ENCODE results near the gene C1orf210. TPM values are rescaled to one million over a fixed set of nuclear protein-coding genes. Genes with fewer than 3 reads are reported as not detected.

The C1orf210 gene
- total RNA-seq, 1 experiment from 2014 or later, result not detected

DNA sequence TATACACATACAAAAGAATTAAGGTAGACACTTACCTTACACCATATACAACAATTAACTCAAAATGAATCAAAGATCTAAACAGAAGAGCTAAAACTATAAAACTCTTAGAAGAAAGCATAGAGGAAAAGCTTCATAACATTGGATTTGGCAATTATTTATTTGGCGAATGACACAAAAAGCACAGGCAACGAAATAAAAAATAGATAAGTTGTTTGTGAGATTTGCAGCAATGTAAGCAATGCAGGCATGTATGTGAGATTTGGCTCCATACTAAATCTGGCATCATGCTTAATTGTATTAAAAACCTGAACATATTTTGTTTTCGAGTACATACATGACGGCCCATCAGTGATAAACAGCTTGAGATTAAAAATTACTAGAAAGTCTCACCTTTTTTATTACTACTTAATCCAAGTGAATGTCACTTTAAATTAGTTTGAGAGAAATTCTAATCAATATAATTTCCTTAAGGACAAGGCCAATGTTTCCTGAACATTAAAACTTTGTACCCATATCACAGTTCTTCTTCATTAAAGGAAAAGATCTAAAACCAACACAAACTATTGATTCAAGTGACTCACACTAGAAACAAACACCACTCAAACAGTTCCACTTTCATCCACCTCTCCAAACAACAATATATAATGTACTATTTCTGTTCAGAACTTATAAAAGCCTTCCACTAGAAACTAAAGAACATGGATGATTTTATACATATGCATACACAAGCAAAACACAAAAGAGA lies 38.7 kb downstream of the C1orf210 start:
- Histone ChIP-seq H3K79me2 (ENCODE audit: low read length) (no peaks in the 10 kb centered on the region), H4K20me1 (ENCODE audit: insufficient read depth, low read depth, low read length) (no peaks in the 10 kb centered on the region), H3K36me3 (ENCODE audit: insufficient read depth, low read length) (no peaks in the 10 kb centered on the region), H3K4me2 (ENCODE audit: low read depth, low read length, poor library complexity, severe bottlenecking) (no peak overlapping the region), H3K4me1 (ENCODE audit: low read length) (no peaks in the 10 kb centered on the region), H3K9me3 (ENCODE audit: low read length) (no peaks in the 10 kb centered on the region), H3K9ac (ENCODE audit: low read length) (no peak overlapping the region), H3K27me3 (ENCODE audit: low read length) (no peaks in the 10 kb centered on the region), H3K27ac (ENCODE audit: low read length) (no peak overlapping the region), H3K4me3 (ENCODE audit: low read length) (no peak overlapping the region), H3K9me2 (replicated peaks; ENCODE audit: insufficient read depth, low read length) (no peaks in the 10 kb centered on the region), H2AFZ (ENCODE audit: low read length) (no peak overlapping the region)
- no peak for DNase-seq

DNA sequence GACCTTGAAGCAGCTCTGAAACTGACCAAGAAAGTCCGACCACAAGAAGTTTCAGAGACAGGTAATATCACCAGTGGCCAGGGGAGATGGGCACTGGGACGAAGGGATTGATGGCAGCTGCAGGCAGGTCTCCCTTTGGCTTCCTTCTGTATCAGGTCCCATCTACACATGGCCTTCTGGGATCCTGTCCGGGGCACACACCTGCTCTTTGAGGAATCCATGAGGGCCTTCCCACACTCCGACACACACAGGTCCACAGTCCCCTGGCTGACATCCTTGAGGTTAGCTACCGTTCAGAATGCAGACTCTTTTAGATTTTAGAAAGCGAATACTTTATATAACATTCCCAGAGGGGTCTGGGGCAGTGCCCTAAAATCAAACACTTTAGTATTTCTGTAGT lies 42.1 kb downstream of the C1orf210 start:
- Histone ChIP-seq H3K79me2 (ENCODE audit: low read length) (no peaks in the 10 kb centered on the region), H3K4me3 (ENCODE audit: low read length) (no peak overlapping the region), H3K9me2 (replicated peaks; ENCODE audit: insufficient read depth, low read length) (no peaks in the 10 kb centered on the region), H3K4me2 (ENCODE audit: low read depth, low read length, poor library complexity, severe bottlenecking) (no peak overlapping the region), H3K27me3 (ENCODE audit: low read length) (no peaks in the 10 kb centered on the region), H3K9ac (ENCODE audit: low read length) (no peak overlapping the region), H2AFZ (ENCODE audit: low read length) (no peak overlapping the region), H4K20me1 (ENCODE audit: insufficient read depth, low read depth, low read length) (no peaks in the 10 kb centered on the region), H3K9me3 (ENCODE audit: low read length) (no peaks in the 10 kb centered on the region), H3K27ac (ENCODE audit: low read length) (no peak overlapping the region), H3K4me1 (ENCODE audit: low read length) (peaks cover 21% of the 10 kb centered on the region), H3K36me3 (ENCODE audit: insufficient read depth, low read length) (no peaks in the 10 kb centered on the region)
- DNase-seq, result no peak

DNA sequence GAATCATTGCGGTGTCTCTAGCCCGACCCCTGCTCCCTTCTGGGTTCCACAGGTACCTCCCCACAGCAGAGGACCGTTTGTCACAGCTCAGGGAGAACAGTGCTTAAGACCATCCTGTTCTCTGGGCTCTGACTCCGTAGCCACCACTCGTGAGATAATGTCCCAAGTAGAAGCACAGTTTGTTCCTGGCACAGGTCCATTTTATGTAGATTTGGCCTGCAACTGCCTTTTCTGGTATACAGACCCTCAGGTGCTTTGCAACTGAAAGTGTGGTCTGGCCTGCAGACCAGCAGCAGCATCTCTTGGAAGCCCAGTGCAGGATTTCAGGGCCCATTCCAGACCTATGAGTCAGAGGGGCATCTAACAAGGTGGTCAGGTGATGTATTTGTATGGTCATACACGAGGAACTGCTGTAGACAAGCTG lies 44.0 kb downstream of the C1orf210 start:
- H3K4me2 ChIP-seq (ENCODE audit: low read depth, low read length, poor library complexity, severe bottlenecking), result no peak overlapping the region
- H3K9me3 ChIP-seq (ENCODE audit: low read length), result no peaks in the 10 kb centered on the region
- H3K79me2 ChIP-seq (ENCODE audit: low read length), result no peaks in the 10 kb centered on the region
- H3K27ac ChIP-seq (ENCODE audit: low read length), result no peak overlapping the region
- no peaks in the 10 kb centered on the region for H3K36me3 ChIP-seq (ENCODE audit: insufficient read depth, low read length)
- no peaks in the 10 kb centered on the region for H4K20me1 ChIP-seq (ENCODE audit: insufficient read depth, low read depth, low read length)
- H3K9me2 ChIP-seq (replicated peaks; ENCODE audit: insufficient read depth, low read length), result no peaks in the 10 kb centered on the region
- H3K27me3 ChIP-seq (ENCODE audit: low read length), result no peaks in the 10 kb centered on the region
- H3K4me3 ChIP-seq (ENCODE audit: low read length), result no peak overlapping the region
- H3K4me1 ChIP-seq (ENCODE audit: low read length), result peaks cover 23% of the 10 kb centered on the region
- no peak overlapping the region for H3K9ac ChIP-seq (ENCODE audit: low read length)
- H2AFZ ChIP-seq (ENCODE audit: low read length), result no peak overlapping the region
- no peak for DNase-seq

DNA sequence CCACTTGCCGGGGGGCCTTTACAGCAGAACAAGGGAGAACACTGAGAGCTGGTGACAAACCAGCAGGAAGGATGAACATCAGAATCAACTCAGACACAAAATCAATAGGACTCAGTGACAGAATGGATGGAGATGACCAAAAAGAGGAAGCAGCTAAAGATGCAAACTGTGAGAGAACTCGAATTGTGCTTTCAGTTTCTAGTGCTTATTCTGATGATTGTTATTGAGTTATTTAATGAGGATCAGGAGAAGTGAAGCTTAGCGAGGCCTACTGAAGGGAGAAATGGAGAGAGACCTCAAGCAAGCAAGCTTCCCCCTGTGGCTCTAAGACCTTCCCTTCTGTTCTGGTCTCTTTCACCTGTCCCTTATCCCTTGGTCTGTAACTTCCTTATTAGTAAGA lies 45.9 kb downstream of the C1orf210 start:
- Histone ChIP-seq H3K4me1 (ENCODE audit: low read length) (peaks cover 23% of the 10 kb centered on the region), H3K4me2 (ENCODE audit: low read depth, low read length, poor library complexity, severe bottlenecking) (peak overlapping the region; percentile 65), H3K27ac (ENCODE audit: low read length) (peak overlapping the region; percentile 66), H3K9me2 (replicated peaks; ENCODE audit: insufficient read depth, low read length) (no peaks in the 10 kb centered on the region), H3K9me3 (ENCODE audit: low read length) (no peaks in the 10 kb centered on the region), H3K9ac (ENCODE audit: low read length) (peak overlapping the region; percentile 38), H3K36me3 (ENCODE audit: insufficient read depth, low read length) (no peaks in the 10 kb centered on the region), H3K27me3 (ENCODE audit: low read length) (no peaks in the 10 kb centered on the region), H3K79me2 (ENCODE audit: low read length) (no peaks in the 10 kb centered on the region), H2AFZ (ENCODE audit: low read length) (peak overlapping the region; percentile 46), H4K20me1 (ENCODE audit: insufficient read depth, low read depth, low read length) (no peaks in the 10 kb centered on the region), H3K4me3 (ENCODE audit: low read length) (peak overlapping the region; percentile 47; the same call in 1 of the 2 replicates)
- peak; percentile 87 for DNase-seq

DNA sequence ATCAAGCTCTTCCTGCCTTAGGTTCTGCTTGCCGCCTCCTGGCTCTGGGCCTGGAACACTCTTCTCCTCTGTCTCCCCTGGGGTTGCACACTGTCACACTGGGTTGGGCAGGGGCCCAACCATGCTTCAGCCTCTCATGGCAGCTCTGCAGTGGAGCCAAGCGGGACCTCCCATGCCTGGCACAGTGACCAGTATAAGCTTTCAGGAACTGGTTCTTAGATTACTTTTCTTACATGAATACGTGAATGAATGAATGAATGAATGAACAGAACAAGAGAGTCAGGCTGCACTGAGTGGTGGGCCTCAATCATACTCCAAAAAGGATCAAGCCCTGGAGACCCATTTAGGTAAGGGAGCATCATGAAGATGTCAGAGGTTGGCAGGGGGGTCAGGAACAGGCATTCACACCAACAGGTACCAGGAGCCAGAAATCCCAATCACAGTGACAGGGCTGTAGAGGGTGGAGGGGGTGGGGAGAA lies 46.4 kb downstream of the C1orf210 start:
- Histone ChIP-seq H3K27me3 (ENCODE audit: low read length) (no peaks in the 10 kb centered on the region), H3K36me3 (ENCODE audit: insufficient read depth, low read length) (no peaks in the 10 kb centered on the region), H3K9me2 (replicated peaks; ENCODE audit: insufficient read depth, low read length) (no peaks in the 10 kb centered on the region), H3K9me3 (ENCODE audit: low read length) (no peaks in the 10 kb centered on the region), H3K4me3 (ENCODE audit: low read length) (peak overlapping the region; percentile 47; the same call in 1 of the 2 replicates), H3K79me2 (ENCODE audit: low read length) (no peaks in the 10 kb centered on the region), H3K4me1 (ENCODE audit: low read length) (peaks cover 23% of the 10 kb centered on the region), H4K20me1 (ENCODE audit: insufficient read depth, low read depth, low read length) (no peaks in the 10 kb centered on the region), H2AFZ (ENCODE audit: low read length) (peak overlapping the region; percentile 46), H3K27ac (ENCODE audit: low read length) (peak overlapping the region; percentile 66), H3K4me2 (ENCODE audit: low read depth, low read length, poor library complexity, severe bottlenecking) (peak overlapping the region; percentile 65), H3K9ac (ENCODE audit: low read length) (peak overlapping the region; percentile 38)
- DNase-seq, result peak; percentile 70

- no peak overlapping the region for H2AFZ ChIP-seq (ENCODE audit: low read length)
- no peaks in the 10 kb centered on the region for H3K9me3 ChIP-seq (ENCODE audit: low read length)
- H3K4me1 ChIP-seq (ENCODE audit: low read length), result peaks cover 23% of the 10 kb centered on the region
- H3K36me3 ChIP-seq (ENCODE audit: insufficient read depth, low read length), result no peaks in the 10 kb centered on the region
- no peak overlapping the region for H3K9ac ChIP-seq (ENCODE audit: low read length)
- no peak overlapping the region for H3K4me3 ChIP-seq (ENCODE audit: low read length)
- H3K79me2 ChIP-seq (ENCODE audit: low read length), result no peaks in the 10 kb centered on the region
- H3K27ac ChIP-seq (ENCODE audit: low read length), result no peak overlapping the region
- no peaks in the 10 kb centered on the region for H3K27me3 ChIP-seq (ENCODE audit: low read length)
- DNase-seq, result peak; percentile 84
- no peaks in the 10 kb centered on the region for H4K20me1 ChIP-seq (ENCODE audit: insufficient read depth, low read depth, low read length)
- peak overlapping the region; percentile 65 for H3K4me2 ChIP-seq (ENCODE audit: low read depth, low read length, poor library complexity, severe bottlenecking)
- no peaks in the 10 kb centered on the region for H3K9me2 ChIP-seq (replicated peaks; ENCODE audit: insufficient read depth, low read length)
These were observed 47.3 kb downstream of the C1orf210 start for GRCh38 chr1:43238085-43238484.

DNA sequence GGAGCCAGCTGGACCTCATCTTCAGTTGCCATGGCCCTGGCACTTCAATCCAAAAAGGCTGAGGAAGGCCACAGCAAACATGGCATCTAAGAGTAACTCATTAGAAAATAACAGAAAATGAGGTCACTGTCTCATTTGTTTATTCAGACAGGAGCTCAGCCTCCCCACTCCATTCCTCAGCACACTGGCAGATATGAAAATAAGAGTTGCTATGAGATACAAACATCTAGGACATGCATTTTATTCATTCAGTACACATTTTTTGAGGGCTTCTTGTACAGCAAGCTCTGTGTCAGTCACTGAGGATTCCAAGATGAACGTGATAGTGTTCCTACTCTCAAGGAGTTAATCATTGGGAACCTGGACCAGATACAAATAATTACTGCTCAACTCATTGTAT lies 48.3 kb downstream of the C1orf210 start:
- Histone ChIP-seq H3K27me3 (ENCODE audit: low read length) (no peaks in the 10 kb centered on the region), H3K9me3 (ENCODE audit: low read length) (no peaks in the 10 kb centered on the region), H3K4me3 (ENCODE audit: low read length) (no peak overlapping the region), H3K9ac (ENCODE audit: low read length) (no peak overlapping the region), H3K4me1 (ENCODE audit: low read length) (peaks cover 23% of the 10 kb centered on the region), H4K20me1 (ENCODE audit: insufficient read depth, low read depth, low read length) (no peaks in the 10 kb centered on the region), H3K79me2 (ENCODE audit: low read length) (no peaks in the 10 kb centered on the region), H3K4me2 (ENCODE audit: low read depth, low read length, poor library complexity, severe bottlenecking) (no peak overlapping the region), H3K9me2 (replicated peaks; ENCODE audit: insufficient read depth, low read length) (no peaks in the 10 kb centered on the region), H3K36me3 (ENCODE audit: insufficient read depth, low read length) (no peaks in the 10 kb centered on the region), H2AFZ (ENCODE audit: low read length) (no peak overlapping the region), H3K27ac (ENCODE audit: low read length) (no peak overlapping the region)
- no peak for DNase-seq

DNA sequence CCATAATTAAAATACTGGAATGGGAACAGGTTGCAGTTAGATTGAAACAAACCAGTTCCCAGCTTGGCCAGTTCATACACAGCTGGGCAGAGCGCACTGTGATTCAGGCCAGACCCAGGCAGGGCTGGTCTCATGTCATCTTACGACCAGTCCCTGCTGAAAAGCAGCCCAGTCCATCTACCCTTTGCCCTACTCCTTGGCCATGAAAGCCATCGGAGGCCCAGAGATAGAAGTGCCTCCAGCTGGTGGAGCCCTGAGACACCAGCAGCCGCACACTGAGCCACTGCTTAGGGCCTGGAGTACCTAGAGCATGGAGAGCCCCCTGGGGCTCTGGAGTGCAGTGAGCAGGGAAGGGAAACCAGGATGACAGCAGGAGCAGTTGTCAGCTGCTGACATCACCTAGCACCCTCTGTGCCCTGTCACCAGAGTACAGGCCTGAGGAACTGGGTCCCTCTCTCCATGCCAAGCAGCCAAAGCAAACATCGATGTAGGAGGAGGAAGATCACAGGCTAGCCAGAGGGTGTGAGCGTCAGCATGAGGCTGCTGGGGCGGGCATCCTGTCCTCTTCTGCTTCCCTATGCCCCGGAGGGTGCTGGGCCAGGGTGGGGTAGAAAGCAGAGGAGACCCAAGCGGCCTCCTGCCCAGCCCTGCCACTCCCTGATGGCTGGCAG lies 49.8 kb downstream of the C1orf210 start:
- Histone ChIP-seq H2AFZ (ENCODE audit: low read length) (no peak overlapping the region), H3K9me2 (replicated peaks; ENCODE audit: insufficient read depth, low read length) (no peaks in the 10 kb centered on the region), H4K20me1 (ENCODE audit: insufficient read depth, low read depth, low read length) (no peaks in the 10 kb centered on the region), H3K36me3 (ENCODE audit: insufficient read depth, low read length) (no peaks in the 10 kb centered on the region), H3K9ac (ENCODE audit: low read length) (no peak overlapping the region), H3K27me3 (ENCODE audit: low read length) (no peaks in the 10 kb centered on the region), H3K4me1 (ENCODE audit: low read length) (peaks cover 23% of the 10 kb centered on the region), H3K79me2 (ENCODE audit: low read length) (no peaks in the 10 kb centered on the region), H3K27ac (ENCODE audit: low read length) (no peak overlapping the region), H3K4me3 (ENCODE audit: low read length) (no peak overlapping the region), H3K9me3 (ENCODE audit: low read length) (no peaks in the 10 kb centered on the region), H3K4me2 (ENCODE audit: low read depth, low read length, poor library complexity, severe bottlenecking) (no peak overlapping the region)
- DNase-seq, result no peak
